K562 (cell line): ENCODE measurements around the gene LIMS1. TPM values are rescaled to one million over a fixed set of nuclear protein-coding genes. Genes with fewer than 3 reads are reported as not detected.
A peak's percentile ranks its signal among the peaks of the same experiment; 100 is the strongest.

Source experiments
- HDAC2 ChIP-seq: fragments of 450-650 bp; IDR thresholded peaks from 2 replicates; pipeline ENCODE4 v1.6.1; 2016; ENCODE audit warnings: mild to moderate bottlenecking
- IFI16 ChIP-seq: fragments of 250-450 bp; sonication (Bioruptor Pico); IDR thresholded peaks from 2 replicates; pipeline ENCODE4 v2.1.2; 2022; ENCODE audit warnings: mild to moderate bottlenecking, inconsistent platforms
- KLF10 ChIP-seq: fragments of 250-450 bp; sonication (Bioruptor Pico); IDR thresholded peaks from 2 replicates; pipeline ENCODE4 v1.6.1; 2021; ENCODE audit warnings: matching md5 sums
- MYC ChIP-seq, 2 experiments: fragments of 250-450 bp in 1 of 2; sonication (Bioruptor Pico) in 1 of 2; IDR thresholded peaks; 2 replicates each; pipeline versions ENCODE4 v1.5.1 to v1.6.1; 2012 to 2021; ENCODE audit warnings: low read depth in 2 of 2, borderline replicate concordance in 1 of 2, improper control_type of control experiment in 1 of 2, low read length in 1 of 2, mild to moderate bottlenecking in 1 of 2, moderate library complexity in 1 of 2
- NFE2L1 ChIP-seq: fragments of 450-650 bp; IDR thresholded peaks from 2 replicates; pipeline ENCODE4 v1.6.1; 2016; ENCODE audit warnings: missing genetic modification characterization, low read depth, mild to moderate bottlenecking, missing compliant biosample characterization, moderate library complexity, borderline replicate concordance
- NUFIP1 ChIP-seq: fragments of 450-650 bp; IDR thresholded peaks from 2 replicates; pipeline ENCODE4 v1.6.1; 2018; ENCODE audit not compliant: partially characterized antibody
- POU5F1 ChIP-seq: fragments of 150-350 bp; IDR thresholded peaks from 2 replicates; pipeline ENCODE4 v1.6.1; 2014; ENCODE audit warnings: borderline replicate concordance, low read length, low read depth, mild to moderate bottlenecking; ENCODE audit not compliant: partially characterized antibody
- RBBP5 ChIP-seq: fragments of 200-600 bp; sonication (generic); IDR thresholded peaks from 2 replicates; pipeline ENCODE4 v1.6.1; 2012; ENCODE audit warnings: borderline replicate concordance, mild to moderate bottlenecking, low read length, control low read depth, inconsistent platforms; ENCODE audit not compliant: insufficient read depth, poor library complexity, severe bottlenecking
- STAT5B ChIP-seq: fragments of 250-450 bp; sonication (Bioruptor Pico); IDR thresholded peaks from 2 replicates; pipeline ENCODE4 v1.8.0; 2021; ENCODE audit warnings: mild to moderate bottlenecking, inconsistent platforms
- SUPT5H ChIP-seq: fragments of 450-650 bp; IDR thresholded peaks from 2 replicates; pipeline ENCODE4 v1.6.1; 2016
- TARDBP ChIP-seq: fragments of 450-650 bp; IDR thresholded peaks from 2 replicates; pipeline ENCODE4 v1.6.1; 2016
- TCF15 ChIP-seq: fragments of 250-450 bp; sonication (Bioruptor Pico); IDR thresholded peaks from 2 replicates; pipeline ENCODE4 v1.8.0; 2022; ENCODE audit warnings: moderate library complexity, mild to moderate bottlenecking, inconsistent platforms
- TCF7L2 ChIP-seq: fragments of 150-350 bp; IDR thresholded peaks from 2 replicates; pipeline ENCODE4 v1.6.1; 2016; ENCODE audit warnings: low read depth, mild to moderate bottlenecking, low read length, moderate library complexity
- TSC22D4 ChIP-seq: fragments of 450-650 bp; IDR thresholded peaks from 2 replicates; pipeline ENCODE4 v1.6.1; 2016; ENCODE audit warnings: missing genetic modification characterization, missing biosample characterization, control low read depth
- ZNF239 ChIP-seq: fragments of 250-450 bp; sonication (Bioruptor Pico); IDR thresholded peaks from 2 replicates; pipeline ENCODE4 v1.4.0; 2020; ENCODE audit warnings: mild to moderate bottlenecking
- ZNF263 ChIP-seq: sonication (generic); formaldehyde crosslinking; IDR thresholded peaks from 2 replicates; pipeline ENCODE4 v1.8.0; 2022; ENCODE audit warnings: mild to moderate bottlenecking, missing genetic modification reagents, borderline replicate concordance
- ZNF282 ChIP-seq: sonication (generic); formaldehyde crosslinking; IDR thresholded peaks from 2 replicates; pipeline ENCODE4 v1.8.1; 2023; ENCODE audit warnings: missing genetic modification reagents
- polyA plus RNA-seq, 8 experiments: library from polyadenylated mRNA; depleted of rRNA in 4 of 8; stranded (reverse) in 5 of 8; unstranded in 3 of 8; fragments of >200 nt; fragmentation: Nextera tagmentation in 2 of 8; fragmentation: Illumina TruSeq in 1 of 8; extraction: Ambion mirVana in 2 of 8; extraction: Trizol in 1 of 8; gene quantifications; 2 replicates each; pipeline versions ENCODE4 v1.2.1 to v1.2.3, GENCODE V29; 2011 to 2014; ENCODE audit warnings: inconsistent platforms in 1 of 8, missing spikeins in 1 of 8
- total RNA-seq, 7 experiments: library from RNA; depleted of rRNA in 6 of 7; stranded (reverse); fragments of >200 nt in 6 of 7; fragmentation: Illumina TruSeq in 2 of 7; extraction: Trizol in 2 of 7; gene quantifications; 2 replicates each; pipeline versions ENCODE4 v1.2.1 to v1.2.3, GENCODE V29; 2011 to 2021; ENCODE audit warnings: low replicate concordance in 1 of 7
- TF ChIP-seq, protein P1 (sequence below): fragments of 450-650 bp; IDR thresholded peaks from 2 replicates; pipeline ENCODE4 v1.6.1; 2016; ENCODE audit warnings: missing biosample characterization, missing genetic modification characterization
- TF ChIP-seq, protein P2 (sequence below), 2 experiments: fragments of 450-650 bp in 1 of 2; IDR thresholded peaks; 2 replicates each; pipeline ENCODE4 v1.6.1; 2011 to 2017; ENCODE audit warnings: low read depth in 2 of 2, antibody characterized with exemption in 1 of 2, borderline replicate concordance in 1 of 2, low read length in 1 of 2, mild to moderate bottlenecking in 1 of 2, mixed read lengths in 1 of 2; ENCODE audit not compliant: control insufficient read depth in 1 of 2
- TF ChIP-seq, protein P3 (sequence below): fragments of 250-450 bp; sonication (Bioruptor Pico); IDR thresholded peaks from 2 replicates; pipeline ENCODE4 v1.4.0; 2020; ENCODE audit warnings: mild to moderate bottlenecking
- TF ChIP-seq, protein P4 (sequence below): fragments of 200-800 bp; sonication (Bioruptor generic); IDR thresholded peaks from 2 replicates; pipeline ENCODE4 v1.6.1; 2017; ENCODE audit warnings: missing genetic modification characterization, missing compliant biosample characterization

LIMS1 gene
- total and polyA plus RNA-seq, 9 of the 15 experiments (the other 6 are each of a cell fraction or from before 2014, with no cell fraction given) = 52.8 to 134 (median 81.0) TPM

- TF ChIP-seq STAT5B = no peak
- TF ChIP-seq, protein P1, sequence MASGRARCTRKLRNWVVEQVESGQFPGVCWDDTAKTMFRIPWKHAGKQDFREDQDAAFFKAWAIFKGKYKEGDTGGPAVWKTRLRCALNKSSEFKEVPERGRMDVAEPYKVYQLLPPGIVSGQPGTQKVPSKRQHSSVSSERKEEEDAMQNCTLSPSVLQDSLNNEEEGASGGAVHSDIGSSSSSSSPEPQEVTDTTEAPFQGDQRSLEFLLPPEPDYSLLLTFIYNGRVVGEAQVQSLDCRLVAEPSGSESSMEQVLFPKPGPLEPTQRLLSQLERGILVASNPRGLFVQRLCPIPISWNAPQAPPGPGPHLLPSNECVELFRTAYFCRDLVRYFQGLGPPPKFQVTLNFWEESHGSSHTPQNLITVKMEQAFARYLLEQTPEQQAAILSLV = no peak
- no peak for TF ChIP-seq IFI16 (CRISPR knock-in tag)
- no peak for TF ChIP-seq MYC (IDR thresholded peaks at IDR 0.05; ENCODE audit: low read depth, low read length)
- no peak for TF ChIP-seq MYC (CRISPR knock-in tag; IDR thresholded peaks at IDR 0.05; ENCODE audit: borderline replicate concordance, low read depth)
- TF ChIP-seq HDAC2 = peak; percentile 79
- no peak for TF ChIP-seq POU5F1
- no peak for TF ChIP-seq TCF7L2
- TF ChIP-seq KLF10 (CRISPR knock-in tag) = no peak
- TF ChIP-seq SUPT5H = no peak
- TF ChIP-seq, protein P2, sequence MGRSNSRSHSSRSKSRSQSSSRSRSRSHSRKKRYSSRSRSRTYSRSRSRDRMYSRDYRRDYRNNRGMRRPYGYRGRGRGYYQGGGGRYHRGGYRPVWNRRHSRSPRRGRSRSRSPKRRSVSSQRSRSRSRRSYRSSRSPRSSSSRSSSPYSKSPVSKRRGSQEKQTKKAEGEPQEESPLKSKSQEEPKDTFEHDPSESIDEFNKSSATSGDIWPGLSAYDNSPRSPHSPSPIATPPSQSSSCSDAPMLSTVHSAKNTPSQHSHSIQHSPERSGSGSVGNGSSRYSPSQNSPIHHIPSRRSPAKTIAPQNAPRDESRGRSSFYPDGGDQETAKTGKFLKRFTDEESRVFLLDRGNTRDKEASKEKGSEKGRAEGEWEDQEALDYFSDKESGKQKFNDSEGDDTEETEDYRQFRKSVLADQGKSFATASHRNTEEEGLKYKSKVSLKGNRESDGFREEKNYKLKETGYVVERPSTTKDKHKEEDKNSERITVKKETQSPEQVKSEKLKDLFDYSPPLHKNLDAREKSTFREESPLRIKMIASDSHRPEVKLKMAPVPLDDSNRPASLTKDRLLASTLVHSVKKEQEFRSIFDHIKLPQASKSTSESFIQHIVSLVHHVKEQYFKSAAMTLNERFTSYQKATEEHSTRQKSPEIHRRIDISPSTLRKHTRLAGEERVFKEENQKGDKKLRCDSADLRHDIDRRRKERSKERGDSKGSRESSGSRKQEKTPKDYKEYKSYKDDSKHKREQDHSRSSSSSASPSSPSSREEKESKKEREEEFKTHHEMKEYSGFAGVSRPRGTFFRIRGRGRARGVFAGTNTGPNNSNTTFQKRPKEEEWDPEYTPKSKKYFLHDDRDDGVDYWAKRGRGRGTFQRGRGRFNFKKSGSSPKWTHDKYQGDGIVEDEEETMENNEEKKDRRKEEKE (IDR thresholded peaks at IDR 0.05; ENCODE audit: borderline replicate concordance in 1 of 2, control insufficient read depth in 1 of 2, low read depth in 2 of 2, low read length in 1 of 2) = no peak
- TF ChIP-seq ZNF239 (CRISPR knock-in tag) = no peak
- TF ChIP-seq NUFIP1 = no peak
- no peak for TF ChIP-seq TCF15 (CRISPR knock-in tag)
- TF ChIP-seq ZNF263 (CRISPR knock-in tag) = no peak
- TF ChIP-seq RBBP5 = no peak
- no peak for TF ChIP-seq TSC22D4 (tag)
- no peak for TF ChIP-seq TARDBP
- TF ChIP-seq, protein P3, sequence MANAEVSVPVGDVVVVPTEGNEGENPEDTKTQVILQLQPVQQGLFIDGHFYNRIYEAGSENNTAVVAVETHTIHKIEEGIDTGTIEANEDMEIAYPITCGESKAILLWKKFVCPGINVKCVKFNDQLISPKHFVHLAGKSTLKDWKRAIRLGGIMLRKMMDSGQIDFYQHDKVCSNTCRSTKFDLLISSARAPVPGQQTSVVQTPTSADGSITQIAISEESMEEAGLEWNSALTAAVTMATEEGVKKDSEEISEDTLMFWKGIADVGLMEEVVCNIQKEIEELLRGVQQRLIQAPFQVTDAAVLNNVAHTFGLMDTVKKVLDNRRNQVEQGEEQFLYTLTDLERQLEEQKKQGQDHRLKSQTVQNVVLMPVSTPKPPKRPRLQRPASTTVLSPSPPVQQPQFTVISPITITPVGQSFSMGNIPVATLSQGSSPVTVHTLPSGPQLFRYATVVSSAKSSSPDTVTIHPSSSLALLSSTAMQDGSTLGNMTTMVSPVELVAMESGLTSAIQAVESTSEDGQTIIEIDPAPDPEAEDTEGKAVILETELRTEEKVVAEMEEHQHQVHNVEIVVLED = no peak
- no peak for TF ChIP-seq NFE2L1 (tag)
- no peak for TF ChIP-seq ZNF282
- TF ChIP-seq, protein P4, sequence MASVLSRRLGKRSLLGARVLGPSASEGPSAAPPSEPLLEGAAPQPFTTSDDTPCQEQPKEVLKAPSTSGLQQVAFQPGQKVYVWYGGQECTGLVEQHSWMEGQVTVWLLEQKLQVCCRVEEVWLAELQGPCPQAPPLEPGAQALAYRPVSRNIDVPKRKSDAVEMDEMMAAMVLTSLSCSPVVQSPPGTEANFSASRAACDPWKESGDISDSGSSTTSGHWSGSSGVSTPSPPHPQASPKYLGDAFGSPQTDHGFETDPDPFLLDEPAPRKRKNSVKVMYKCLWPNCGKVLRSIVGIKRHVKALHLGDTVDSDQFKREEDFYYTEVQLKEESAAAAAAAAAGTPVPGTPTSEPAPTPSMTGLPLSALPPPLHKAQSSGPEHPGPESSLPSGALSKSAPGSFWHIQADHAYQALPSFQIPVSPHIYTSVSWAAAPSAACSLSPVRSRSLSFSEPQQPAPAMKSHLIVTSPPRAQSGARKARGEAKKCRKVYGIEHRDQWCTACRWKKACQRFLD (CRISPR knock-in tag) = no peak
Observed at GRCh38 chr2:108621087-108621559, 86.9 kb downstream of the LIMS1 start (continued).
